AG04450 (cell line): Measurements from ENCODE around the gene DCAKD. TPM values are rescaled to one million over a fixed set of nuclear protein-coding genes. Genes with fewer than 3 reads are reported as not detected.

Experiments used
- CTCF ChIA-PET: fragments of 300-600, 350-600 bp; formaldehyde crosslinking; extraction: SDS; loops from one replicate; lab custom pipeline; 2022; ENCODE audit warnings: antibody characterized with exemption, inconsistent platforms; lab: Charles Lee
- POLR2A ChIA-PET: fragments of 350-600 bp; formaldehyde crosslinking; extraction: SDS; loops from one replicate; lab custom pipeline; 2021; ENCODE audit warnings: antibody characterized with exemption, inconsistent platforms; lab: Yijun Ruan, JAX
- DNase-seq: peaks from one replicate; pipeline ENCODE4 v3.0.0-alpha.2; 2011; ENCODE audit warnings: low read depth, low spot score
- H3K27ac ChIP-seq: one replicate; pipeline ENCODE4 v1.5.1; 2012; ENCODE audit warnings: low read depth, low read length, control low read depth
- H3K27me3 ChIP-seq: one replicate; pipeline ENCODE4 v1.6.0; 2012; ENCODE audit warnings: low read length; ENCODE audit not compliant: control insufficient read depth, insufficient read depth
- H3K4me3 ChIP-seq: 2 replicates; pipeline ENCODE4 v1.5.1; 2011; ENCODE audit warnings: mild to moderate bottlenecking, low read depth, low read length, control low read depth
- H3K9me3 ChIP-seq: 2 replicates; pipeline ENCODE4 v1.5.1; 2012; ENCODE audit warnings: low read length; ENCODE audit not compliant: control insufficient read depth, insufficient read depth
- polyA plus RNA-seq: library from polyadenylated mRNA; depleted of rRNA; stranded (reverse); fragments of >200 nt; gene quantifications from 2 replicates; pipeline ENCODE4 v1.2.3, GENCODE V29; 2011
- TF ChIP-seq, protein P1 (sequence below): IDR thresholded peaks from 2 replicates; pipeline ENCODE4 v1.5.1; 2011; ENCODE audit warnings: low read depth, low read length, control low read depth, inconsistent platforms

Gene DCAKD
- polyA plus RNA-seq, 1 experiment, result 21.8 TPM

DNA sequence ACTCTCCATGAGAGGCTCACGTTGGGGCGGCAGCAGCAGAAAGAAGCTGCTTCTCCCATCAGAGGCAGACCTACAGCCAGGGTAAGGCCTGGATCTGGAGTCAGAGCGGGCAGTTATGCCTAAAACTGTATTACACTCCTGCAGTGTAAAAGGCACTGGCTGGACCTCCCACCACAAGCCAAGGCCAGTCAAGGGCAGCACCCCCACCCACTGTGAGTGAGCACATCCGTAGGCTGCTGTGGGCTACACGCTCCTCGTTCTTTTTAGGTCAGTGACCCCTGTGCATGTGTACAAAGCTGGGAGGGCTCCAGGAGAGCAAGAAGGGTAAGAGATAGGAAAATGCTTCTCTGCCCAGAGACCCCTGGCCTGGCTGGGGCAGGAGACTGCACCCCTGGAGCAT lies 20.7 kb downstream of the DCAKD start:
- no peak overlapping the region for H3K27ac ChIP-seq
- no peaks in the 10 kb centered on the region for H3K27me3 ChIP-seq
- no peaks in the 10 kb centered on the region for H3K9me3 ChIP-seq
- ChIA-PET CTCF (interaction anchor here (0.9 to 2.3 kb wide), 3 partner anchors 9 to 110 kb away, joined by 4 to 14 read pairs (median 4); partner anchors contain the start of gene ACBD4), POLR2A (interaction anchor here (1.2 kb wide), 1 partner anchor 10 kb away, joined by 3 read pairs; no protein-coding TSS in a partner anchor)
- no peak for DNase-seq
- TF ChIP-seq, protein P1, sequence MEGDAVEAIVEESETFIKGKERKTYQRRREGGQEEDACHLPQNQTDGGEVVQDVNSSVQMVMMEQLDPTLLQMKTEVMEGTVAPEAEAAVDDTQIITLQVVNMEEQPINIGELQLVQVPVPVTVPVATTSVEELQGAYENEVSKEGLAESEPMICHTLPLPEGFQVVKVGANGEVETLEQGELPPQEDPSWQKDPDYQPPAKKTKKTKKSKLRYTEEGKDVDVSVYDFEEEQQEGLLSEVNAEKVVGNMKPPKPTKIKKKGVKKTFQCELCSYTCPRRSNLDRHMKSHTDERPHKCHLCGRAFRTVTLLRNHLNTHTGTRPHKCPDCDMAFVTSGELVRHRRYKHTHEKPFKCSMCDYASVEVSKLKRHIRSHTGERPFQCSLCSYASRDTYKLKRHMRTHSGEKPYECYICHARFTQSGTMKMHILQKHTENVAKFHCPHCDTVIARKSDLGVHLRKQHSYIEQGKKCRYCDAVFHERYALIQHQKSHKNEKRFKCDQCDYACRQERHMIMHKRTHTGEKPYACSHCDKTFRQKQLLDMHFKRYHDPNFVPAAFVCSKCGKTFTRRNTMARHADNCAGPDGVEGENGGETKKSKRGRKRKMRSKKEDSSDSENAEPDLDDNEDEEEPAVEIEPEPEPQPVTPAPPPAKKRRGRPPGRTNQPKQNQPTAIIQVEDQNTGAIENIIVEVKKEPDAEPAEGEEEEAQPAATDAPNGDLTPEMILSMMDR, result no peak
- H3K4me3 ChIP-seq, result no peak overlapping the region

DNA sequence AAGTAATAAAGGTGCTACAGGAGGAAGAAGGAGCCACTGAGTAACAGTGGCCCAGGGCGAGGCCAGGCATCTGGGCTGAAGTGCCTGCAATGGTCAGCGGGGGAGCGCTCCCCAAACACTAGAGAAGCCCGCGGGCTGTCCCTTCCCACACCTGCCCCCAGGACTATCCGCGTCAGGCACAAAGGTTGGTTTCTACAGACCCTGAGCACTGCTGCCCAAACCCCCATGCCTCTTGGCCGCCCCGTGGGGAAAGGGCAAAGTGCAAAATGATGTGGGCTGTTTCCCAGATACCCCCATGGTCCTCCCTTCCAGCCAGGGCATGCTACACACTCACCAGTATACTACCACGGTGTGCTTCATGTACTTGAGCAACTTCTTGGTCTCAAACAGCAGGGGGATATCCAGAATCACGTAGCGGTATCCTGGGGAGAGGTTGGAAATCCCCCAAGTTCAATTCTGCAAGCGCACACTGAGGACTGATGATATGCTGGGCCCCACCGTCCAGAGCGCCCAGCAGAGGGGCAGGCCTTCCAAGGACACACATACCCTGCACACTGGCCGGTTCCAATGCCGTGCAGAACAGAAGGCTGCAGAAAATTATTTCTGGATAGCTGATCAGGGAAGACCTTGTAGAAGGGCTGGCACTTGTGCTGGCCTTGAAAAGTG lies 21.5 kb downstream of the DCAKD start:
- TF ChIP-seq, protein P1, result no peak
- H3K4me3 ChIP-seq, result no peak overlapping the region
- ChIA-PET POLR2A (no interaction called here), CTCF (interaction anchor here (2.3 kb wide), 1 partner anchor 8 kb away, joined by 14 read pairs; no protein-coding TSS in a partner anchor)
- H3K27ac ChIP-seq, result no peak overlapping the region
- no peaks in the 10 kb centered on the region for H3K9me3 ChIP-seq
- DNase-seq, result no peak
- H3K27me3 ChIP-seq, result no peaks in the 10 kb centered on the region

DNA sequence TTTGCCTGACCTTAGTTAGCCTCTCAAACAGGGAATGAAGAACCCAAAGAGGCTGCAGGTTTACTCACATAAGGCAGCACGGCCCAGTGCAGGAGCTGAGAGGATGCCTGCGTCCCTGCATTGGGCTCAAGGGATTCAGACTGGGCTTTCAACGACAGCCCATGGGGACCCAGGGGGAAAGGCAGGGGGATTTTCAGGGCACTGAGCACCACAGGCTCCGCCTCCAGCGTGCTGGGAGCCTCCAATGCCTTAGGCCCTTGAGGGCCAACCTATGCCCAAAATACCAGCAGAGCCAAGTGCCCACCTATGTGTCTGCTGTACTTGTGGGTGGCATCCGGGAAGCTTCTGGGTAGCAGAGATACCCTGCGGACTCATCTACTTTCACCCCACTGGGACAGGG lies 22.3 kb downstream of the DCAKD start:
- ChIA-PET CTCF (interaction anchor here (1.0 to 1.1 kb wide), 2 partner anchors 10 to 70 kb away, joined by 3 read pairs; no protein-coding TSS in a partner anchor), POLR2A (no interaction called here)
- Histone ChIP-seq H3K27me3 (no peaks in the 10 kb centered on the region), H3K27ac (no peak overlapping the region), H3K4me3 (no peak overlapping the region), H3K9me3 (no peaks in the 10 kb centered on the region)
- no peak for DNase-seq
- TF ChIP-seq, protein P1, result no peak

DNA sequence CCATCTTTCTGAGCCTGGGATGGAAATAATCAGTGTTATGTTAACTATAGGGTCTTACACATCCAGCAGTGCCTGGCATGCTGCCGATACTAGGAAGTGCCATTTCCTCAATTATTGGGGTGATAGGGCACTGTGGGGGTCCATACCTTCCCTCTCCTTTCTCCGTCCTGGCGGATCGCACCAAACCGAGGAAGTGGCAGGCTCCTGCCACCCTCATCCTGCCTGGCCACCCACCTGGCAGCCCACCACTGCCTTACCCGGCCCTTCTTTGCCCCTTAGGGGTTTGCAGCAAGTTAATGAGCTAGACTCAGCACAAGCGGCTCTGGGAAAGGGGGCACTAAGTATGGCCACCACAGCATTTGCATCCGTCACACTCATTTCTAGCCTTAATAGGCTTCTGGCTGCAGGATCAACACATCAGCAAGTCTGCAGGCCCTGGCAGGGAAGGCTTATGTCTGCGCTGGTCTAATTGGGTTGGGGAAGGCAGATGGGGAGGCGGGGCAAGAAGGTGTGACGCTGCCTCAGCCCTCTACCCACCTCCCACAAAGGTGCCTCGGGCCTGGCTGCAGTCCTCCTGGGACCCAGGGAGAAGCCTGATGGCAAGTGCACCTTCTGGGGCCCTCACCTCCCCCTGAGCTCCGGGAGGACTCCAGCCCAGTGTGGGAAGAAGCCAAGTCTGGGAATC lies 28.6 kb downstream of the DCAKD start:
- TF ChIP-seq, protein P1, result no peak
- ChIA-PET CTCF (interaction anchor here (0.6 to 10.9 kb wide), 39 partner anchors 8 to 243 kb away, joined by 3 to 244 read pairs (median 4); partner anchors contain the start of gene EFTUD2), POLR2A (interaction anchor here (0.6 kb wide), 1 partner anchor 250 kb away, joined by 5 read pairs; no protein-coding TSS in a partner anchor)
- Histone ChIP-seq H3K27me3 (peaks cover 6% of the 10 kb centered on the region), H3K27ac (no peak overlapping the region), H3K4me3 (no peak overlapping the region), H3K9me3 (no peaks in the 10 kb centered on the region)
- DNase-seq, result no peak

DNA sequence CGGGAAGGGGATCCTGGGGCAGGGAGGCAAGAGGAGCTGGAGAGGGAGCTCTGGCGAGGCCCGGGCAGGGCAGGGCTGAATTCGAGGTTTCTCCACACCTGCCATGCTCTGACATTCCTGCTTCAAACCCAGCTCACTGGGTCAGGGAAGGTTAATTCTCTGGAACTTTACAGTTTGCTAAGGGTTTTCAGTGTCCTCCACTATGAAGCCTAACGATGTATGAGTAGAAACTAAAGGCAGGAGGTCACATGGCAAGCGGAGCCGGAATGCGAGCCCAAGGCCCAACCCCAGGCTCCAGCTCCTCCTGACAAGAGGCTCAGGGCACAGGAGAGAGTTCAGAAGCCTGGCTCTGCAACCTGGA lies 29.2 kb downstream of the DCAKD start:
- POLR2A ChIA-PET, result interaction anchor here (0.5 kb wide), 1 partner anchor 80 kb away, joined by 3 read pairs; no protein-coding TSS in a partner anchor
- no peak for DNase-seq

More for the DNA sequence above, 29.2 kb downstream of the DCAKD start:
- CTCF ChIA-PET, result interaction anchor here (0.6 to 10.9 kb wide), 36 partner anchors 9 to 243 kb away, joined by 3 to 244 read pairs (median 4); partner anchors contain the start of gene EFTUD2
- Histone ChIP-seq H3K9me3 (no peaks in the 10 kb centered on the region), H3K4me3 (no peak overlapping the region), H3K27ac (no peak overlapping the region), H3K27me3 (peaks cover 6% of the 10 kb centered on the region)
- TF ChIP-seq, protein P1, result no peak
